ENCODE data around the gene SLC39A1. TPM values are rescaled to one million over a fixed set of nuclear protein-coding genes. Genes with fewer than 3 reads are reported as not detected.
A peak's percentile ranks its signal among the peaks of the same experiment; 100 is the strongest.
"Not testable (repeated sequence)": the region's sequence is repeated elsewhere in the genome, so short reads cannot be mapped to it uniquely, and the experiment has no call there.

Gene SLC39A1
- polyA plus RNA-seq, 5 donors: 57.6 to 72.1 (median 66.1) TPM

GRCh38 chr1:153932156-153933131, 30.9 kb downstream of the SLC39A1 start:
- no peak for DNase-seq

- DNase-seq: no peak
Observed at GRCh38 chr1:153929981-153930948, 33.1 kb downstream of the SLC39A1 start.

- no peak for DNase-seq
Observed at GRCh38 chr1:153929426-153929825, 33.9 kb downstream of the SLC39A1 start.

GRCh38 chr1:153928791-153929341, 34.5 kb downstream of the SLC39A1 start:
- no peak for DNase-seq

GRCh38 chr1:153928245-153928644, 35.1 kb downstream of the SLC39A1 start:
- DNase-seq: no peak

- DNase-seq: no peak
Observed at GRCh38 chr1:153926405-153926804, 36.9 kb downstream of the SLC39A1 start.

GRCh38 chr1:153922972-153923925, 40.1 kb downstream of the SLC39A1 start, which contains the start of gene GATAD2B:
Gene GATAD2B (minus strand): TSS chr1:153922972. CDS start chr1:153828347, 94,625 bp downstream.
- DNase-seq: peak; percentile 99

GRCh38 chr1:153922076-153922971, 41.0 kb downstream of the SLC39A1 start:
- peak in 1 of 2 donors; percentile 27 for DNase-seq

- DNase-seq: no peak
Observed at GRCh38 chr1:153921803-153922075, 41.6 kb downstream of the SLC39A1 start.

- no peak for DNase-seq
Observed at GRCh38 chr1:153921080-153921802, 42.1 kb downstream of the SLC39A1 start.

GRCh38 chr1:153919876-153920852, 43.2 kb downstream of the SLC39A1 start:
- no peak for DNase-seq

GRCh38 chr1:153916297-153916696, 47.0 kb downstream of the SLC39A1 start:
- DNase-seq: no peak

GRCh38 chr1:153912349-153912748, 51.0 kb downstream of the SLC39A1 start:
- DNase-seq: no peak

- not testable (repeated sequence) for DNase-seq
Observed at GRCh38 chr1:153910560-153910959, 52.8 kb downstream of the SLC39A1 start.

Data from right lung (tissue), 5 donors.